Spleen (tissue), 11 donors: ENCODE results near the gene DDX39A. TPM values are rescaled to one million over a fixed set of nuclear protein-coding genes. Genes with fewer than 3 reads are reported as not detected.
"Not testable (repeated sequence)": the region's sequence is repeated elsewhere in the genome, so short reads cannot be mapped to it uniquely, and the experiment has no call there.

Experiments
- DNase-seq: peaks from one replicate; pipeline ENCODE4 v3.0.0-alpha.2; 2020
- H3K27ac ChIP-seq, 8 donors: fragments of 200-600 bp; sonication (generic) in 7 of 8; 1 replicate in 4 of 8; 2 replicates in 4 of 8; pipeline versions ENCODE4 v1.5.0 to v1.8.0; 2016 to 2021; ENCODE audit warnings: inconsistent platforms in 4 of 8, mild to moderate bottlenecking in 4 of 8, moderate library complexity in 1 of 8
- H3K27me3 ChIP-seq, 7 donors: fragments of 200-600 bp; sonication (generic) in 6 of 7; replicated peaks in 1 of 7; 1 replicate in 4 of 7; 2 replicates in 3 of 7; pipeline versions ENCODE4 v1.5.0 to v1.8.0; 2016 to 2021; ENCODE audit warnings: inconsistent platforms in 3 of 7, mild to moderate bottlenecking in 1 of 7
- H3K36me3 ChIP-seq, 6 donors: fragments of 200-600 bp; sonication (generic) in 5 of 6; 1 replicate in 4 of 6; 2 replicates in 2 of 6; pipeline versions ENCODE4 v1.5.0 to v1.8.0; 2016 to 2021; ENCODE audit warnings: inconsistent platforms in 2 of 6
- H3K4me1 ChIP-seq, 6 donors: fragments of 200-600 bp; sonication (generic) in 5 of 6; 1 replicate in 3 of 6; 2 replicates in 3 of 6; pipeline versions ENCODE4 v1.5.0 to v1.8.0; 2016 to 2021; ENCODE audit warnings: inconsistent platforms in 3 of 6
- H3K4me3 ChIP-seq, 8 donors: fragments of 200-600 bp; sonication (generic) in 7 of 8; 1 replicate in 4 of 8; 2 replicates in 4 of 8; pipeline versions ENCODE4 v1.5.0 to v1.8.0; 2016 to 2021; ENCODE audit warnings: inconsistent platforms in 4 of 8, mild to moderate bottlenecking in 4 of 8, moderate library complexity in 2 of 8
- H3K9me3 ChIP-seq, 8 donors: fragments of 200-600 bp; sonication (generic) in 7 of 8; 1 replicate in 4 of 8; 2 replicates in 4 of 8; pipeline versions ENCODE4 v1.5.0 to v1.8.0; 2016 to 2021; ENCODE audit warnings: inconsistent platforms in 4 of 8
- POLR2A ChIP-seq, 3 donors: fragments of 450-650 bp; IDR thresholded peaks; one replicate each; pipeline ENCODE4 v1.5.1; 2017; ENCODE audit warnings: antibody characterized with exemption in 3 of 3, mild to moderate bottlenecking in 1 of 3
- POLR2AphosphoS5 ChIP-seq, 3 donors: sonication (generic); formaldehyde crosslinking; IDR thresholded peaks; one replicate each; pipeline ENCODE4 v1.5.1; 2017; ENCODE audit warnings: antibody characterized with exemption in 3 of 3
- WGBS, 5 donors: extraction: QIAGEN DNeasy Blood & Tissue Kit in 3 of 5; methylation state at CpG; one replicate each; pipeline versions ENCODE4 v1.1.5 to v1.1.7; 2013 to 2018; 5-methylcytosine and 5-hydroxymethylcytosine counted together
- intact Hi-C: fragments of 100-400 bp; cut with DNase I; formaldehyde crosslinking; loops from one replicate; pipeline ENCODE4 v1.15.0; 2023; ENCODE audit warnings: low total_unique reads
- polyA plus RNA-seq, 3 donors: library from polyadenylated mRNA; stranded (reverse); fragments of 200-250 nt; gene quantifications; one replicate each; pipeline ENCODE4 v1.2.1, GENCODE V29; 2013
- total RNA-seq, 7 donors: library from RNA; depleted of rRNA in 3 of 7; stranded (reverse); fragments of >200 nt in 3 of 7; fragmentation: NEBNext Ultra II Directional in 4 of 7; extraction: Animal tissue kit (Norgen Biotek cat#: 25700) in 4 of 7; gene quantifications; one replicate each; pipeline versions ENCODE4 v1.1.0 to v1.2.1, GENCODE V29; 2016 to 2021
- TF ChIP-seq, protein P1 (sequence below), 11 experiments: fragments of 200-600 bp in 7 of 11; fragments of 450-650 bp in 4 of 11; sonication (generic) in 4 of 11; IDR thresholded peaks in 8 of 11; conservative IDR thresholded peaks in 3 of 11; 1 replicate in 7 of 11; 2 replicates in 4 of 11; pipeline versions ENCODE4 v1.4.0 to v1.8.0; 2016 to 2021; ENCODE audit warnings: antibody characterized with exemption in 11 of 11, inconsistent platforms in 4 of 11, mild to moderate bottlenecking in 1 of 11
- donor health status: healthy with polysubstance abuse.
- donor health status: DM: no; HTN: no; CAD: no; lungs with moderate emphysema.
- donor health status: DM: no; HTN: no; CAD: no.
- donor health status: Bipolar disorder and iron deficiency.
- donor health status: healthy.
- donor health status: DM: no; HTN: no; CAD: no.
- donor health status: DM: yes; HTN: yes; CAD: no.

DDX39A gene
- total and polyA plus RNA-seq, 10 donors: 81.8 to 267 (median 138) TPM

DNA sequence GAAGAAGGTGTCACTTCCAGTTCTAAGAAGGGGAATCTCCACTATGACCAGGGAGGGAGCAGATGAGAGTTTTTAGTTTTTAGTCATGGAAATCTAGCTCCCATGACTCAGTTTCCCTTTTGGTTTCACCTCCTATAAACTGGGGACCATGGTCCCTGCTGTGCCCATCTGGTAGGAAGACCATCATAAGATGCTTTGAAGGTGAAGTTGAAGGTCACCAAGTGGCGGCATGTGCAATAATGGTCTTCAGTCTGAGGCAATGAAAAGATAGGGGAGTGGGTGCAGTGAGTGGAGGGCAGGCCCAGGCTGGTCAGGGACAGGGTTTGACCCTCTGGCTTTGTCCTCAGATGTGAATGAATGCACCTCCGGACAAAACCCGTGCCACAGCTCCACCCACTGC is 22.4 kb downstream of the DDX39A start:
- H3K4me3 ChIP-seq, DNase-seq, H3K9me3 ChIP-seq, H3K27me3 ChIP-seq, intact Hi-C loops: not testable (repeated sequence)
- Histone ChIP-seq H3K36me3 (peaks cover 0 to 98% (median 92%) of the 10 kb centered on the region in 6 donors), H3K4me1 (peaks cover 0 to 16% (median 8%) of the 10 kb centered on the region in 6 donors), H3K27ac (peak overlapping the region in 2 of 8 donors; percentile 5 to 31)
- peak in 1 of 3 donors; percentile 0 for TF ChIP-seq POLR2AphosphoS5 (IDR thresholded peaks at IDR 0.05)
- 70 to 97% (median 89%) methylated on average over 2 to 3 of the region's 3 CpGs for WGBS, 5 donors

DNA sequence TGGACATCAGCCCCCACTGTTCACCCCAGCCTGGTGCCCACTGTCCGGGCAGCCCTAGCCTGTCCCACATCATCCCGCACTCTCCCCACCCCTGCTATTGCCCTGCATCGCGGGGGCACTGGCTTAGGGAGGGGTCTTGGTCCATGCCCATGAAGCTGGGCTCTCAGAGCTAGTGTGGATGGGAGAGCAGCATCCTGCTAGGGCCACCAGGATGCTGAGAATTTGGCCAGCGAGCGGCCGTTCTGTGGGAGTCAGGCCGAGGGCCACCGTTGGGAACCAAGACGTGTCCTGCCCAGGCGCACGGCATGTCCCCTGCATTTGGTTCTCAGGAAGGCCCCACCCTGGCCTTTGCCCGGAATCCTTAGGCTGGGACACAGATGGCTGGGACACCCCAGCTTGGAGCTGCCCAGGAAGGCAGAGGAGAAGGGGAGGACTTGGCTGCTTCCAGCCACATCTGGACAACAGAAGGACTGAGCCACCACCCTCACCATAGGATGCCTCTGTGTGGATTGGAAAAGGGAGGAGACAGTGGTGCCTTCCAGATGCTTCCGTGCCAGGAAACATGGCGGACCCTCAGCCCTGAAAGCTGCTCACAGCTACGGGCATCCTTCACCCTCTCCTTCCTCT is 23.3 kb downstream of the DDX39A start:
- peak overlapping the region in 2 of 8 donors; percentile 5 to 31 for H3K27ac ChIP-seq
- intact Hi-C loops: no loop called here
- no peaks in the 10 kb centered on the region for H3K27me3 ChIP-seq
- TF ChIP-seq POLR2A (IDR thresholded peaks at IDR 0.05) (no peak), POLR2AphosphoS5 (IDR thresholded peaks at IDR 0.05) (peak; percentile 37 to 74 (median 46))
- TF ChIP-seq, protein P1, sequence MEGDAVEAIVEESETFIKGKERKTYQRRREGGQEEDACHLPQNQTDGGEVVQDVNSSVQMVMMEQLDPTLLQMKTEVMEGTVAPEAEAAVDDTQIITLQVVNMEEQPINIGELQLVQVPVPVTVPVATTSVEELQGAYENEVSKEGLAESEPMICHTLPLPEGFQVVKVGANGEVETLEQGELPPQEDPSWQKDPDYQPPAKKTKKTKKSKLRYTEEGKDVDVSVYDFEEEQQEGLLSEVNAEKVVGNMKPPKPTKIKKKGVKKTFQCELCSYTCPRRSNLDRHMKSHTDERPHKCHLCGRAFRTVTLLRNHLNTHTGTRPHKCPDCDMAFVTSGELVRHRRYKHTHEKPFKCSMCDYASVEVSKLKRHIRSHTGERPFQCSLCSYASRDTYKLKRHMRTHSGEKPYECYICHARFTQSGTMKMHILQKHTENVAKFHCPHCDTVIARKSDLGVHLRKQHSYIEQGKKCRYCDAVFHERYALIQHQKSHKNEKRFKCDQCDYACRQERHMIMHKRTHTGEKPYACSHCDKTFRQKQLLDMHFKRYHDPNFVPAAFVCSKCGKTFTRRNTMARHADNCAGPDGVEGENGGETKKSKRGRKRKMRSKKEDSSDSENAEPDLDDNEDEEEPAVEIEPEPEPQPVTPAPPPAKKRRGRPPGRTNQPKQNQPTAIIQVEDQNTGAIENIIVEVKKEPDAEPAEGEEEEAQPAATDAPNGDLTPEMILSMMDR (IDR thresholded peaks at IDR 0.05 in 8 of 11, conservative IDR thresholded peaks at IDR 0.05 in 3 of 11): no peak
- H3K4me3 ChIP-seq: no peak overlapping the region
- peaks cover 0 to 7% (median 0%) of the 10 kb centered on the region in 6 donors for H3K4me1 ChIP-seq
- DNase-seq: peak; percentile 73
- 75 to 91% (median 87%) methylated on average over 14 to 16 of the region's 16 CpGs for WGBS, 5 donors
- H3K36me3 ChIP-seq: peaks cover 0 to 98% (median 92%) of the 10 kb centered on the region in 6 donors
- no peaks in the 10 kb centered on the region for H3K9me3 ChIP-seq

DNA sequence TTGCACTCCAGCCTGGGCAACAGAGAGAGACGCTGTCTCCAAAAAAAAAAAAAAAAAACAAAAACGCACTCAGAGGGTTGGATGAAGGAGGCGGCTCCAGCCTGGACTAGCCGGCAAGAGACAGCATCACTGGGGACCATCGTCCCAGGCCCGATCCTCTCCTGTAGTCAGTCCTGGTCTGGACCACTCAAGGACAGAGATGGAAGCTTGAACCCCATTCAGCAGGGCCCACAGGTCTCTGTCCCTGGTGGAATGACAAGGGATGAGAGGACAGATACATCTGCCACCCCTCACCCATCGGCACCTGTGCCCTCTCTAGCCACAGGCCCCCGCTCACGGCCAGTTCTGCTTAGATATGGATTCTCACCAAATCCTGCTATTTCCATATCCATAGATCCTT is 23.9 kb downstream of the DDX39A start:
- no peaks in the 10 kb centered on the region for H3K27me3 ChIP-seq
- intact Hi-C loops: no loop called here
- H3K36me3 ChIP-seq: peaks cover 0 to 98% (median 92%) of the 10 kb centered on the region in 6 donors
- DNase-seq: peak; percentile 70
- H3K9me3 ChIP-seq: no peaks in the 10 kb centered on the region
- 91 to 96% (median 93%) methylated on average over 8 to 9 of the region's 9 CpGs for WGBS, 5 donors
- TF ChIP-seq, protein P1 (IDR thresholded peaks at IDR 0.05 in 8 of 11, conservative IDR thresholded peaks at IDR 0.05 in 3 of 11): no peak
- no peak for TF ChIP-seq POLR2A (IDR thresholded peaks at IDR 0.05)
- no peak for TF ChIP-seq POLR2AphosphoS5 (IDR thresholded peaks at IDR 0.05)
- no peak overlapping the region for H3K4me3 ChIP-seq
- H3K4me1 ChIP-seq: peaks cover 0 to 1% (median 0%) of the 10 kb centered on the region in 6 donors
- H3K27ac ChIP-seq: peak overlapping the region in 1 of 8 donors; percentile 31

DNA sequence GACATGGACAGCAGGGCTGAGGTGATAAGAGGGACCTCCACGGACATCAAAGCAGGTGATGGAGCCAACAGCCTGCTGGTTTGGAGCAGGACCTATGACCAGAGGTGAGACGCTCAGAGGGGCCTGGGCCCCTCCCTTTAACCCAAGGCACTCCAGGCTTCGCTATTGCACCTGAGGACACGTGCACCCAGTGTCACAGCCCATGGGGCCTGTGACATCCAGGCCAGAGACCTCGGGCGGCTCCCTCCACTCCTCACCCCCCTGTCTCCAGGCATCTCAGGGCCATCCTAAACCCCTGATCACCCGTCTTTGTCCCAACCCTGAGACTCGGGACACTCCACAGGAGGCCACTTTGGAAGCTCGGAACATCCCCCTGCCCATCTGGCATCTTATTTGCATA is 25.0 kb downstream of the DDX39A start:
- H3K4me1 ChIP-seq: peaks cover 0 to 4% (median 0%) of the 10 kb centered on the region in 6 donors
- 79 to 94% (median 93%) methylated on average over 6 to 9 of the region's 9 CpGs for WGBS, 5 donors
- peak; percentile 62 for DNase-seq
- peak in 1 of 3 donors; percentile 59 for TF ChIP-seq POLR2AphosphoS5 (IDR thresholded peaks at IDR 0.05)
- TF ChIP-seq, protein P1 (IDR thresholded peaks at IDR 0.05 in 8 of 11, conservative IDR thresholded peaks at IDR 0.05 in 3 of 11): no peak
- TF ChIP-seq POLR2A (IDR thresholded peaks at IDR 0.05): no peak
- intact Hi-C loops: no loop called here
- peaks cover 0 to 96% (median 84%) of the 10 kb centered on the region in 6 donors for H3K36me3 ChIP-seq
- no peaks in the 10 kb centered on the region for H3K9me3 ChIP-seq
- peak overlapping the region in 1 of 8 donors; percentile 21 for H3K27ac ChIP-seq
- no peak overlapping the region for H3K4me3 ChIP-seq
- H3K27me3 ChIP-seq: no peaks in the 10 kb centered on the region
